Body of pancreas (tissue), 4 donors: Measurements from ENCODE around the gene KRTAP13-1.

Experiments used
- CTCF ChIP-seq, 7 experiments: fragments of 450-650 bp in 4 of 7; fragments of 200-600 bp in 3 of 7; sonication (generic) in 3 of 7; IDR thresholded peaks; one replicate each; pipeline ENCODE4 v1.5.1; 2016 to 2019; ENCODE audit warnings: antibody characterized with exemption in 7 of 7
- POLR2A ChIP-seq, 3 donors: fragments of 450-650 bp; IDR thresholded peaks; one replicate each; pipeline ENCODE4 v1.6.1; 2016; ENCODE audit warnings: antibody characterized with exemption in 3 of 3, mild to moderate bottlenecking in 2 of 3

GRCh38 chr21:30439975-30440374 lies 44.1 kb downstream of the KRTAP13-1 start, which contains the start of gene KRTAP15-1:
- TF ChIP-seq CTCF (IDR thresholded peaks at IDR 0.05) (no peak), POLR2A (IDR thresholded peaks at IDR 0.05) (no peak)
